OCI-LY3 (cell line): ENCODE results near the gene KISS1.

Experiments used
- H2AFZ ChIP-seq: fragments of 200-600, 300-600 bp; shearing (Covaris generic); 2 replicates; pipeline ENCODE4 v1.6.0; 2014; ENCODE audit warnings: antibody characterized with exemption, low read depth, low read length
- H3K27ac ChIP-seq: fragments of 200-600, 300-600 bp; sonication (generic); 2 replicates; pipeline ENCODE4 v1.5.1; 2014; ENCODE audit warnings: mild to moderate bottlenecking, low read length, moderate library complexity, mixed read lengths
- H3K27me3 ChIP-seq: fragments of 200-600, 300-600 bp; sonication (generic); 2 replicates; pipeline ENCODE4 v1.6.1; 2014; ENCODE audit warnings: low read depth, low read length, mixed read lengths
- H3K36me3 ChIP-seq: fragments of 200-600, 300-600 bp; sonication (generic); replicated peaks from 2 replicates; pipeline ENCODE3; 2014; ENCODE audit warnings: low read depth, low read length, mixed read lengths
- H3K4me1 ChIP-seq: fragments of 300-600, 200-600 bp; sonication (generic); 2 replicates; pipeline ENCODE4 v1.6.1; 2014; ENCODE audit warnings: low read length, mixed read lengths
- H3K4me2 ChIP-seq: fragments of 200-600, 300-600 bp; sonication (generic); 2 replicates; pipeline ENCODE4 v1.6.1; 2014; ENCODE audit warnings: low read length, mixed read lengths
- H3K4me3 ChIP-seq: fragments of 300-600, 200-600 bp; sonication (generic); 2 replicates; pipeline ENCODE4 v1.5.1; 2014; ENCODE audit warnings: antibody characterized with exemption, mild to moderate bottlenecking, low read length, moderate library complexity
- H3K79me2 ChIP-seq: fragments of 300-600, 200-600 bp; shearing (Covaris generic); 2 replicates; pipeline ENCODE4 v1.6.1; 2014; ENCODE audit warnings: mild to moderate bottlenecking, low read length, mixed read lengths
- H3K9ac ChIP-seq: fragments of 300-600, 200-600 bp; shearing (Covaris generic); 2 replicates; pipeline ENCODE4 v1.6.0; 2014; ENCODE audit warnings: mild to moderate bottlenecking, low read length, moderate library complexity
- H3K9me3 ChIP-seq: fragments of 200-600, 300-600 bp; shearing (Covaris generic); 2 replicates; pipeline ENCODE4 v1.6.1; 2014; ENCODE audit warnings: low read length, mixed read lengths; ENCODE audit not compliant: insufficient read depth
- H4K20me1 ChIP-seq: fragments of 200-600, 300-600 bp; sonication (generic); 2 replicates; pipeline ENCODE4 v1.6.1; 2016; ENCODE audit warnings: low read length, mixed read lengths; ENCODE audit not compliant: insufficient read depth
- CTCF ChIP-seq: fragments of 200-600, 300-600 bp; sonication (generic); IDR thresholded peaks from 2 replicates; pipeline ENCODE4 v1.5.1; 2014; ENCODE audit warnings: antibody characterized with exemption, low read length, low read depth
- EZH2phosphoT487 ChIP-seq: fragments of 200-600 bp; shearing (Covaris generic); IDR thresholded peaks from 2 replicates; pipeline ENCODE4 v1.6.1; 2018; ENCODE audit warnings: antibody characterized with exemption, mixed run types, low read depth

KISS1 gene

GRCh38 chr1:204170494-204171155, 25.7 kb downstream of the KISS1 start:
- Histone ChIP-seq H3K9ac (no peak overlapping the region), H3K4me3 (no peak overlapping the region), H3K79me2 (no peaks in the 10 kb centered on the region), H3K9me3 (peaks cover 28% of the 10 kb centered on the region), H2AFZ (no peak overlapping the region), H4K20me1 (no peaks in the 10 kb centered on the region), H3K27me3 (peaks cover 22% of the 10 kb centered on the region), H3K4me2 (no peak overlapping the region), H3K36me3 (no peaks in the 10 kb centered on the region), H3K4me1 (no peaks in the 10 kb centered on the region), H3K27ac (no peak overlapping the region)
- TF ChIP-seq CTCF (no peak), EZH2phosphoT487 (no peak)

- Histone ChIP-seq H3K9me3 (peaks cover 28% of the 10 kb centered on the region), H3K36me3 (no peaks in the 10 kb centered on the region), H3K9ac (no peak overlapping the region), H4K20me1 (no peaks in the 10 kb centered on the region), H3K27ac (no peak overlapping the region), H3K79me2 (no peaks in the 10 kb centered on the region), H3K27me3 (peaks cover 14% of the 10 kb centered on the region; the same call in 1 of the 2 replicates), H3K4me3 (no peak overlapping the region), H3K4me1 (no peaks in the 10 kb centered on the region), H2AFZ (no peak overlapping the region), H3K4me2 (no peak overlapping the region)
- TF ChIP-seq EZH2phosphoT487 (no peak), CTCF (no peak)
Observed at GRCh38 chr1:204169858-204170257, 26.4 kb downstream of the KISS1 start.

- H3K4me1 ChIP-seq = no peaks in the 10 kb centered on the region
- H3K4me3 ChIP-seq = no peak overlapping the region
- no peaks in the 10 kb centered on the region for H4K20me1 ChIP-seq
- H3K9ac ChIP-seq = no peak overlapping the region
- H3K27me3 ChIP-seq = peaks cover 6% of the 10 kb centered on the region; the same call in 1 of the 2 replicates
- no peaks in the 10 kb centered on the region for H3K79me2 ChIP-seq
- H3K9me3 ChIP-seq = peaks cover 28% of the 10 kb centered on the region
- no peak overlapping the region for H2AFZ ChIP-seq
- no peak for TF ChIP-seq CTCF
- no peak for TF ChIP-seq EZH2phosphoT487
- no peak overlapping the region for H3K4me2 ChIP-seq
- H3K27ac ChIP-seq = no peak overlapping the region
- H3K36me3 ChIP-seq = no peaks in the 10 kb centered on the region
Observed at GRCh38 chr1:204167730-204168129, 28.6 kb downstream of the KISS1 start.

GRCh38 chr1:204166219-204166618, 30.1 kb downstream of the KISS1 start, which contains the start of gene REN:
Gene REN, minus strand, starts transcription at chr1:204166337. Its CDS starts 44 bp downstream, at chr1:204166293.
- H3K9me3 ChIP-seq = peaks cover 22% of the 10 kb centered on the region
- H3K27me3 ChIP-seq = 0 out of 2 replicates have a peak, but pooled peaks cover 6% of the 10 kb centered on the region
- H3K27ac ChIP-seq = no peak within 1 kb of the TSS
- no peak within 1 kb of the TSS for H3K4me2 ChIP-seq
- no peaks in the 10 kb centered on the region for H3K4me1 ChIP-seq
- H2AFZ ChIP-seq = no peak within 1 kb of the TSS
- no peak within 1 kb of the TSS for H3K9ac ChIP-seq
- no peak within 1 kb of the TSS for H3K4me3 ChIP-seq
- no peaks in the 10 kb centered on the region for H4K20me1 ChIP-seq
- H3K79me2 ChIP-seq = no peaks in the 10 kb centered on the region
- H3K36me3 ChIP-seq = no peaks in the 10 kb centered on the region
- no peak for TF ChIP-seq CTCF
